Loucy (cell line): Measurements from ENCODE around the gene PDE5A.

ENCODE experiments used
- CTCF ChIP-seq: fragments of 200-600 bp; sonication (generic); conservative IDR thresholded peaks from 2 replicates; pipeline ENCODE4 v1.5.1; 2014; ENCODE audit warnings: mild to moderate bottlenecking, antibody characterized with exemption, low read length
- EZH2phosphoT487 ChIP-seq: fragments of 200-600 bp; IDR thresholded peaks from 2 replicates; pipeline ENCODE4 v1.6.1; 2018; ENCODE audit warnings: antibody characterized with exemption, mild to moderate bottlenecking, moderate library complexity, borderline replicate concordance

- TF ChIP-seq CTCF (no peak), EZH2phosphoT487 (no peak)
These were observed 31.0 kb upstream of the PDE5A start for GRCh38 chr4:119659576-119659975.
